ENCODE measurements around the gene DPYSL3.

Gene DPYSL3

DNA sequence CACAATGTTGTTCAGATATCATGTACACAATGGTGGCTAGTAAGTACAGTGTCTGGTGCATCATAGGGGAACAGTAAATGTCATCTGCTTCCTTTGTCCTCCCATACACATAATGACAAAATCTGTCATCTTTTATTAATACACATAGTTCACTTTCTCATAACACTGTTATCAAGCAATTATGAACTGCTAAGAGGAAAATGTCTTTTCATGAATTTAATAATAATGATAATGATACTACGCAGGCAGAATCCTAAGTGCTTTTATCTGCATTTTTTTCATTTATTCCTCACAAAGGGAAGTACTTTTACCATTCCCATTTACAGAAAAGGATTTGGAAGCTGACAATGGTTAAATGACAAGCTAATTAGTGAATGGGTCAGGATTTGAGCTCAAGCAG is 35.7 kb downstream of the DPYSL3 start:
- no peak for DNase-seq (ENCODE audit: low read depth in 2 of 2)

GRCh38 chr5:147472664-147473475 is 37.0 kb downstream of the DPYSL3 start:
- DNase-seq (ENCODE audit: low read depth in 2 of 2): no peak

DNA sequence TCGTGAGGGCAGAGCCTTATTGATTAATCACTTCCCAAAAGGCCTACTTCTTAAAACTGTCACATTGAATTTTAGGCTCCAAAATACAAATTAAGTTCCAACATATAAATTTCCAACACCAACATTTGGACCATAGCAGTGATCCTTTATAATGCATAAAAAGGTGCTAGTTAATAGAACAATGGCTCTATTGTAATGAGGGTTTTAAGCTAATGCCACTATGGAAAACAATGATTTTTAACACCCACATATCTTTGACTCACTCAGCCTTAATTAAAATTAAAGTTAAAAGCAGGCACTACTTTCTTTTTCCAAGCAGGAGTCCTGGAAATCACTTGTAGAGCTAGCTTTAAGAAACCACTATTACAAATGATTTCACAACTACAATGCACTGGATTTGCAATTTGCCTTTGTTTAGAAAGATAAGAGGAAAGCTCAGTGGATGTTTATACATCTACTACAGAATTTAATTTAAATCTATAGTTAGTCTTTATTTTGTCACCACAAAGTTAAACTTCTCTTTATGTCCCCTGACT is 41.8 kb downstream of the DPYSL3 start:
- no peak for DNase-seq (ENCODE audit: low read depth in 2 of 2)

DNA sequence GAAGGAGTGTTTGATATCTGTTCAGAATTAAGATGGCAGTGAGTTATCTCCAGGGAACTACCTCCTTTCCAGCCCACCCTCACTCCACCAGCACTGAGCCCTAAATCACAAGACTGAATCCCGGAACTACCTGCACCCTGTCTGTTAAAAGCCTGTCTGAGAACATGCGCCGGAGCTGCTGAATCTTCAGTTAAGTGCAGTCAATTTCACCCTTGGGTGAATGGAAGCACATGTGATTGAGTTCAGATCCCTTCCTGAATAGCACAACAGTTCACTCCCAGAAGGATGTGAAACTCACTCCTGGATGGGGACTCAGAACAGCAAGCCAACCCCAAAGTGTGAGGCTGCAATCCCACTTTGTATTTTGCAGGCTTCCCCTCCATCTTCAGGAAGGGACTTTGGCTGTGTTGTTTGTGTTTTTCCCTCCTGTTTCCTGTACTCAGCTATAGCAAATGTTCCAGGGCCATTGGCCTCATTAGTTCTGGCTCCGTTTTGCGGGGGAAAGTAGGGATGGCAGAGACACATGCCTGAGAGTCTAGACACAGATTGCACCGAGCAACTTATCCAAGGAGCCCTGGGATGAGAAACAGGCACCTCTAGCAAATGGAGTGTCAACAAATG is 43.4 kb downstream of the DPYSL3 start:
- DNase-seq (ENCODE audit: low read depth in 2 of 2): no peak

GRCh38 chr5:147465747-147466146 is 44.1 kb downstream of the DPYSL3 start:
- DNase-seq (ENCODE audit: low read depth in 2 of 2): no peak

GRCh38 chr5:147464211-147464610 is 45.7 kb downstream of the DPYSL3 start:
- no peak for DNase-seq (ENCODE audit: low read depth in 2 of 2)

- no peak for DNase-seq (ENCODE audit: low read depth in 2 of 2)
Observed at GRCh38 chr5:147461915-147462314, 48.0 kb downstream of the DPYSL3 start.

GRCh38 chr5:147460380-147460779 is 49.5 kb downstream of the DPYSL3 start:
- DNase-seq (ENCODE audit: low read depth in 2 of 2): no peak

DNA sequence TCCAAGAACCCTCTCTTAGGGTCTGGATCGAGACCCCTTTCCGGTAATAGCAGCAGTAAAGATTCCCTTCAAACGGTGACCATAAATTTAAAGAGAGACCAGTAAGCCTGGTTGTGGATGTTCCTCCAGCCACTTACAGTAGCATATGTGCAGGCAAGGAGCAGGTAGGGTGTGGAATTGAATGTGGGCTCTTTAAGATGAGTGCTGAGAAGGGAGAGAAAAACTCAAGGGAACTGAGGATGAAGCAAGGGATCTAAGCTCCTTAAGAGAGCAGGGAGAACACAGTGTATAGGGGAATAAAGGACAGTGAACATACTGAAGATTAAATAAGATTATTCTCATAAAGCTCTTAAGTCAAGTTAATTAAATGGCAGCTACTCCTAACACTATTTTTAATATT is 51.3 kb downstream of the DPYSL3 start:
- DNase-seq (ENCODE audit: low read depth in 2 of 2): no peak

DNA sequence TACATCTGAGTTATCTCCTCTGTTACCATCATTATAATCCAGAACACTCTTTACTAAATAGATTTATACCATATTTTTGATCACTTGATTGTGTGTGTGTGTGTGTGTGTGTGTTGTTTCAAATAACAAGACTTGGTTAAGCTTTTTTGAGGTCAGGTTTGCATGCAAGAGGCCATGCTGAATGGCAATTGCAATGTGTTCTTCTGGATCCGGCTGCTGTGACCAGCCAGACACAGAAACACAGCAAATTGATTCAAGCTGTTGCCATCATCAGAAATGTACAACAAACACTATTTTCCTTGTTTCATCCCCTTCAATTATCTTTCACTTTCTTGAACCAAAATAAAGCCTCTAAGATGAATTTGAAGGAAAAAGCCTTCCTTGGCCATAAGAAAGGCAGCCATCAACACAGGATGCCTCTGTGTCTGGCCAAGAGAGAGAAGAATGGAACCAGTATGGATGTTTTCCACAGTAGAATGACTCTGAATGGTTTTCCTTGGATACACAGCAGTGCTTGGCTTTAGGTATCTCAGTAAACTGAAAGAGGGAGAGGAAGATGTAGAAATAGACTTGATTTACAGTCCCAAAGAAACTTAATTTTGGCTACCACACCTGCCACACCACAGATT is 53.9 kb downstream of the DPYSL3 start:
- DNase-seq (ENCODE audit: low read depth in 2 of 2): no peak

DNA sequence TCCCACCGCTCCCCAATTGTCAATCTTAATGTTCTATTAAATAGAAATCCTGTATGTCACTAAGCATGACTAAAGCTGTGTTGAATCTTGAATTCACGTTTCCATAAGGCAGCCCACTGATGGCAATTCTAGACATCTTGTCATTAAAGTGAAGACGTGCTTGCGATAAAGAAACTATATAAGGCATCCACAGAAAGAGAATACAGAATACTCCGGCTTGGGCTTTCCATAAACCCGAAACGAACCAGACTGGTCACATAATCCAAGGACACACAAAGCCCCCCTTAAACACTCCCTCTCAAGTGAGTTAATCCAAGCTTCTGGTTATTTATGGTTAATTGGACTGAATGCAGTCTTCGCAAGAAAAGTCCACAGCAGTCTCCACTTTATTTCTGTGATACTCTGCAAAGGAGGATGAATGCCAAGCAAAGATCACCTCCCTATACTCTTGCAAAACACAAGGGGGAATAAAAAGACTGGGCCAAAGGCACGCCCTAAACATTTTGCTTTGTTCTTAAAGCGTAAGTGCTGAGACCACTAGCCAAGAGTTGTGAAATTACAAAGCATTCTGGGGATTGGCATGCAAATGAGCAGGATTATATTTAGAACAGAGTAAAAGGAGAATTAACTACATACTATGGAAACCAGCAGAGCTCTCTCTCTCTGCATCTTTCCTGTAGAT is 54.7 kb downstream of the DPYSL3 start:
- DNase-seq (ENCODE audit: low read depth in 2 of 2): no peak

GRCh38 chr5:147453875-147454814 is 55.7 kb downstream of the DPYSL3 start:
- peak; percentile 54 to 56 for DNase-seq (ENCODE audit: low read depth in 2 of 2)

- no peak for DNase-seq (ENCODE audit: low read depth in 2 of 2)
Observed at GRCh38 chr5:147452165-147452811, 57.6 kb downstream of the DPYSL3 start.

DNA sequence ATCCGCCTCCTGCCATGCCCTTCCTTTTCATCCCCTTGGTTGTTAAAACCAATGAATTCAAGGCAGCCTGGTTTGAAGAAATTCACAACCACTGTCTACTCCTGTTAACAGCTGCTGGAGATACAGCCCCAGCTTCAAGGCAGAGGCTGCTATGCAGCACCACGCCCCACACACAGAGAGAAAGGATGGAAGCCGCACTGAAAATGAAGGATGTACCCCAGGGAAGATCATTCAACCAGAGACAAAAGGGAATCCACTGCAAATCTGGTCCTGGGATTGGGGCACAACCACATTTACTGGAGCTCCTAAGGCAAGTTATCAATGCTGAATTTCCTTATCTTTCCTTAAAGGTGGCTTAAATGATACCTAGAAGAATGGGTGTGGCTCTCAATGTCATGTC is 58.7 kb downstream of the DPYSL3 start:
- DNase-seq (ENCODE audit: low read depth in 2 of 2): no peak

DNA sequence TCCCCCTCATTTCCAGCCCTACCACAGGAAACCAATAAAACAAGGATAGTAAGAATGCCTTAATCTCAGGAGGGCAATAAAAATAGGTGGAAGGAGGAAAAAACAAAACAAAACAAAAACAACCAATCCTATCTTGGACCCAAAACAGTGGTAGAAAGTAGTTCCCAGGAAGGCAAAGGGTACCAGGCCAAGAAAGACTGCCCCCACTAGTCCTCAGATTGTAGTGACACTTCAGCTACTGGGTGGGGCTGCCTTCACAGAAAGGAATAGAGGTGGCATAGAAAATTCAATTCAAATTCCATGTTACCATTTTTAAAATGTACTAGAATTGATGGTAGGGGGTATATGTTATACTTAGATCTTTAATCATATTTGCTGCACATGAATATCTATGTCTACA is 59.3 kb downstream of the DPYSL3 start:
- DNase-seq (ENCODE audit: low read depth in 2 of 2): no peak

DNA sequence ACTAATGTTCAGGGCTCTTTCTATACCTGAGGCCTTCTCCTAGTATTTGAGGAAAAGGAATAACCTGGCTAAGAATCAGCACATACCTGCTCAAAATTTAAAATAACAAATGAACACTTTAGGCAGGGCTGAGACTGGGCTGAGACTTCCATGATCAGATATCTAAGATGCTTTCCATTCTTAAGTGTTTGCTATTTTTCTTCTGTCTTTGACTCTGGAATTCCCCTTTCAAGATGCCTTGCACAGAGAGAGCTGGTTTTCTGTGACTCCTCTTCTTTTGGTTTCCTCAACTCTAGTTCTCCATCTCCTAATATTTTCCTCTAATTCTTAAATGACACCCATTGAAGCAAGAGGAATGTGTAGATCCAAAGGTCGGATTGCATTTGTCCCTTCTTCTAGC is 61.1 kb downstream of the DPYSL3 start:
- DNase-seq (ENCODE audit: low read depth in 2 of 2): no peak

DNA sequence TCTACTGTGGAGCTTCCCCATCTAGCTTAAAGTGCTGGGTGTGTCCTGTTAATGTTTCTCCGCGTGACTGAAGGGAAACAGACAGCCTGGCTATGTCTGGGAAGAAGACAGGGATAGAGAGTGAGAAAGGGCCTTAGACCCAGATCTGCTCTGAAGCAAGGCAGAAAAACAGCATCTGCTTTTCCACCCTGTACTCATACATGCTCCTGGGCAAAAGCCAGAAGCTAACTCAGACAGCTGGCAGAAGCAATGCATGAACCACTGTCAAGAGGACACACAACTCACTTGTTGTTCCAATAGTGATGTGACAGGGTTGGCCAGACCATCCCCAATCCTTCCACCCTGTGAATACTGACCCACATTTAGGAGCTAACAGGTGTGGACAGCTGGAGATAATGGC is 63.3 kb downstream of the DPYSL3 start:
- DNase-seq (ENCODE audit: low read depth in 2 of 2): no peak

GRCh38 chr5:147445917-147446316 is 64.0 kb downstream of the DPYSL3 start:
- no peak for DNase-seq (ENCODE audit: low read depth in 2 of 2)

GRCh38 chr5:147445090-147445489 is 64.8 kb downstream of the DPYSL3 start:
- no peak for DNase-seq (ENCODE audit: low read depth in 2 of 2)

DNA sequence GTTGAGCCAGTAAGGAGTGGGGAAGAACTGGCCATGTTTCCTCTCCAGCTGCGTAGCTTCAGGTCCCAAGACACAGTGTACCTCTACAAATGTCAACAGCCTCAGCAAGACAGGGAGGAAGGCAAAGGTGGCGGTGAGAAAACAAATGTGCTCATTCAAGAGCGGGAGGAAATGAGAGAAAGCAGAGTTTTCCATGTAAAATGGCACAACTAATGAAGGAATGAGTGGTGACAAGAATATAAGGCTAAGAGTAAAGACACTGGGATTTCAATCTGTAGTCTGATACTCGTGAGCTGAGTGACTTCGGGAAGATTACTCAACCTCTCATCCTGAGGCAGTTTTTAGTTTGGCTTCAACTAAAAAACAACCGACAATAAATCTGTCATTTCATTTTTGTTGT is 67.6 kb downstream of the DPYSL3 start:
- no peak for DNase-seq (ENCODE audit: low read depth in 2 of 2)

Data from stimulated activated CD8-positive, alpha-beta memory T cell treated with anti-CD3 and anti-CD28 coated beads, Interleukin-15, amount 100 ng/mL, for 48 hours (primary cell).